GM21576 (cell line): ENCODE data around the gene HBS1L.

Experiments
- ATAC-seq: cut with Tn5 transposase; IDR thresholded peaks from one replicate; pipeline ENCODE4 v1.9.1; 2021; ENCODE audit warnings: mild to moderate bottlenecking, moderate library complexity; ENCODE audit not compliant: unreplicated experiment

The HBS1L gene

GRCh38 chr6:135054569-135055498 lies at the start of gene HBS1L:
TSS of gene HBS1L (minus strand) at chr6:135054822. CDS start at chr6:135054691, 131 bp downstream.
- ATAC-seq = peak; percentile 97

DNA sequence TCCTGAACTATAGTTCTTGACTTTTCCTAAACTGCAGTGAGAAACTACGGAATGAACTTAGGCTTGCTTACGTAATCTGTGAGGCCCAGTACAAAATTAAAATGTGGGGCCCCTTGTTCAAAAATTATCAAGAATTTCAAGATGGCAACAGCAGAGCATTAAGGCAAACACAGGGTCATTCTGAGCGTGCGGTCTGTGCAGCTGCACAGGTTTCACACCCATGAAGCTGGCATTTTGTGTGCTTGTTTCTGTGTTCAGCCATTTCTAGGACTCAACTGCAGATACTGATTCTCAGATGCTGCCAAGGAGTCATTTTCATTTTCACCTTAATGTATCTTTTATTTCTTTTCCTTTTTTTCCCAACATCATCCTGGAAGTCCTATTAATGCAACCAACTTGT lies 49.6 kb upstream of the HBS1L start:
- ATAC-seq = no peak

GRCh38 chr6:135102191-135102590 lies 47.6 kb upstream of the HBS1L start:
- no peak for ATAC-seq

GRCh38 chr6:135097172-135097571 lies 42.5 kb upstream of the HBS1L start:
- no peak for ATAC-seq

GRCh38 chr6:135096403-135097130 lies 41.9 kb upstream of the HBS1L start:
- no peak for ATAC-seq

- no peak for ATAC-seq
These were observed 41.1 kb upstream of the HBS1L start for GRCh38 chr6:135095716-135096115.

- ATAC-seq = peak; percentile 55
These were observed 39.8 kb upstream of the HBS1L start for GRCh38 chr6:135094403-135094821.

GRCh38 chr6:135093578-135093977 lies 39.0 kb upstream of the HBS1L start:
- no peak for ATAC-seq

- no peak for ATAC-seq
These were observed 38.1 kb upstream of the HBS1L start for GRCh38 chr6:135092724-135093123.

DNA sequence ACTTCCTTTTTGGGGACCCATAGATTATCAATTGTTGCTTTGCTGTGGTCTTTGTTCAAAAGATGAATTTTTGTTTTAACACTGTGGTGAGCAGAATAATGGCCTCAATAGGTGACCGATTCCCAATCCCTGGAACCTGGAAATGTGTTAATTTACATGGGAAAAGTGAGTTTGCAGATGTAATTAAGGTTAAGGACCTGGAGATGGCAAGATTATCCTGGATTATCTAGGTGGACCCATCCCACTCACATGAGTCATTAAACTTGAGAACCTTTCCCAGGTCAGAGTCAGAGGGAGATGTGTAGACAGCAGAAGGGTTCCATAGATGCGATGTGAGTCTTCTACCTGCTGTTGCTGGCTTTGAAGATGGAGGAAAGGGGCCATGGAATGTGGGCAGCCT lies 36.2 kb upstream of the HBS1L start:
- no peak for ATAC-seq

DNA sequence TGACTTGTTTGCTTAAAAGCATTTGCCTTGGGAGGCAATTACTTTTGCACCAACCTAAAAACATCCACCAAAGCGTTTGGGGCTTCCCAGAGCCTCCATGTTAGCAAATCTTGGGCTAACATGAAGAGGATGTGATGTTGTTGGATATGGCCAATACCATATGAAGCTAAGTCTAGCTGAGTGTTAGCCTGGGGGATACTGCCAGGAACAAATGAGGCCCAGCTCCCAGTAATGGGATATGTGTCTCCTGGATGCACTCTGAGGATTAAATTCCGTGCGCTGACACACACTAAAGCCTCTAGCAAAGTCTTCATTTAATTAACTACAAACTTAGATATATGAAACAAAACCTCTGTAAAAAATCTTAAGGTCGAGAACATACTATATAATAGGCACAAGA lies 35.3 kb upstream of the HBS1L start:
- no peak for ATAC-seq

DNA sequence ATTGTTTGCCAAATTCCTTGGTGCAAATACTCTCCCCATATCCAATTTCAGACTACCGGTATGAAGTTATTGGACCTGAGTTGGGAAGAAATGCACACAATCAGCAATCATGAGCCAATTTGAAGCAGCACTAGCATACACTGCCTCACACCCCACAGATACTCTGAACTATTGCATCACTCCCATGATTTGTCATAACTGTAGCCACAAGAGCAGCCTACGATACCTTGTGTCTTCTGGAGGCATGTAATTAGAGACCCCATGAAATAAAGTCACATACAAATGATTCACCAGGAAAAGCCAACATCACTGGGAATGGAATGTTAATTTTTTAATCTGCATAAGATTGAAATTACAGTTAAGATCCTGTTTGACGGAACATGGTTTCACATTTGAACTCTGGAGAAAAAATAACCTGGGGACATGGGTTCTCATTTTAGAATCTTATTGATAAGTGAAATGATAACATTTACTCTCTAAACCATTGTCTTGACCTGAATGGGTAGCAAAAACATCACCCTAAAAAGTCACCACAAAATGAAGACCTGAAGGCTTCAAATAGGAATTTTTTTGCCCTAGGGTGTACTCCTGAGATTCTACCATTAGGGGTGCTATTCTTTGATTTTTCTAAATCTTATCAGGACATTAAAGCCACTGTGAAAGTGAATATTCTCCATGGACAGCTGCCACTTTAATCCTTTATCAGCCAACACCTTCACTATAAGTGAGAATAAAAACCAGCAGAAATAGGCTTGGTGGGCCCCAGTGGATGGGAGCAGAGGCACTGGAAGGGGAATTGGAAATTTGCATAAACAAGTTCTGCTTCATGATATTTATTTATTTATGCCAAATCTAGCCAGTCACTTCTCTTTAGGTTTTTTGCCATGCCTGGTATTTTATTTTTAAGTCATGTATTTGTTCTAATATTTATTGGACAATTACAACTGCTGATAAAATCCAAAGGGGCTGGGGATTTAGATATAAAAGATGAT lies 34.5 kb upstream of the HBS1L start:
- ATAC-seq = peak; percentile 69

- no peak for ATAC-seq
These were observed 33.7 kb upstream of the HBS1L start for GRCh38 chr6:135088281-135088680.

- no peak for ATAC-seq
These were observed 33.2 kb upstream of the HBS1L start for GRCh38 chr6:135087803-135088202.

DNA sequence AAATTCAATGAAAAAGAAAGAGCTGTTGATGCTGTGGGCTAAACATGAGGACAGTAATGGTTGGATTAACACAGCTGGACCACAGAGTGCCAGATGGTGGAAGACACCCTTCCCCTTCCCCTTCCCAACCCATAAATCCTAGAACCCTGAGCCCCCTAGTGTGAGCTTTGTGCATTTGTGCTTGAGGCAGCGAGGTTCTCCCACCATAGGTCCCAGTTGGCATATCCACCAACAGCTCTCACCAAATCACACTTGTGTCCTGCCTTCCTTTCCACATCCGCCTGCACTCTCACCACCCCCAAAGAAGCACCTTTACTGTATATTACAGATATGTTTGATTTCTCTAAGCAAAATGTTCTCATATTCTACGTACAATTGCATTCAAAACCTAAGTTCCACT lies 32.8 kb upstream of the HBS1L start:
- ATAC-seq = no peak

- ATAC-seq = no peak
These were observed 31.8 kb upstream of the HBS1L start for GRCh38 chr6:135086414-135086764.

- no peak for ATAC-seq
These were observed 31.2 kb upstream of the HBS1L start for GRCh38 chr6:135085700-135086413.

DNA sequence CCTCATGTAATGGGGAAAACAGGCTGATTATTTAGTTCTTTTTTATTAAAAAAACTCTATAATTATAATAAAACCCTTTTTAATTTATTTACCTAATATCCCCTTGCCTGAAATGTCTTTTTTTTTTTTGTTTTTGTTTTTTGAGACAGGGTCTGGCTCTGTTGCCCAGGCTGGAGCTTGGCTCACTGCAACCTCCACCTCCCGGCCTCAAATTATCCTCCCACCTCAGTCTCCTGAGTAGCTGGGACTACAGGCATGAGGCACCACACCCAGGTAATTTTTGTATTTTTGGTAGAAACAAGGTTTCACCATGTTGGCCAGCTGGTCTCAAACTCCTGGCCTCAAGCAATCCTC lies 30.3 kb upstream of the HBS1L start:
- ATAC-seq = no peak

GRCh38 chr6:135084001-135084915 lies 29.6 kb upstream of the HBS1L start:
- no peak for ATAC-seq
